ENCODE measurements around the gene MEGF11. TPM values are rescaled to one million over a fixed set of nuclear protein-coding genes. Genes with fewer than 3 reads are reported as not detected.

Gene MEGF11
- total RNA-seq, 1 experiment from 2014 or later, result not detected

GRCh38 chr15:65929573-65929972, 324.0 kb downstream of the MEGF11 start:
- no peak for TF ChIP-seq EZH2 (IDR thresholded peaks at IDR 0.05; ENCODE audit: low read depth)
- TF ChIP-seq CTCF (conservative IDR thresholded peaks at IDR 0.05), result no peak
- ChIA-PET POLR2A (ENCODE audit: unreplicated experiment) (interaction anchor here (0.6 to 0.7 kb wide), 2 partner anchors 59 to 64 kb away, joined by 3 to 4 read pairs; no protein-coding TSS in a partner anchor), CTCF (interaction anchor here (0.5 kb wide), 1 partner anchor 67 kb away, joined by 4 read pairs; no protein-coding TSS in a partner anchor)
- H4K20me1 ChIP-seq (ENCODE audit: insufficient read depth), result no peaks in the 10 kb centered on the region
- no peaks in the 10 kb centered on the region for H3K27me3 ChIP-seq (ENCODE audit: insufficient read depth, low read depth)
- no peak overlapping the region for H2AFZ ChIP-seq
- no peak overlapping the region for H3K4me3 ChIP-seq
- no peak for DNase-seq
- no peaks in the 10 kb centered on the region for H3K4me1 ChIP-seq (replicated peaks; ENCODE audit: insufficient read depth)
- H3K27ac ChIP-seq, result no peak overlapping the region
- no peaks in the 10 kb centered on the region for H3F3A ChIP-seq (ENCODE audit: insufficient read depth, low read depth)
- H3K9me3 ChIP-seq (ENCODE audit: insufficient read depth, low read depth), result no peaks in the 10 kb centered on the region
- no peaks in the 10 kb centered on the region for H3K79me2 ChIP-seq (ENCODE audit: low read depth)
- intact Hi-C loops (cut with micrococcal nuclease; ENCODE audit: unreplicated experiment), result no loop called here
- BruUV-seq (replicated peaks), result no TSS peak
- H3K9me2 ChIP-seq (ENCODE audit: insufficient read depth), result no peaks in the 10 kb centered on the region
- H3K36me3 ChIP-seq (ENCODE audit: low read depth), result no peaks in the 10 kb centered on the region
- H3K4me2 ChIP-seq, result no peak overlapping the region

GRCh38 chr15:65927545-65927944, 326.0 kb downstream of the MEGF11 start:
- TF ChIP-seq EZH2 (IDR thresholded peaks at IDR 0.05; ENCODE audit: low read depth) (no peak), CTCF (conservative IDR thresholded peaks at IDR 0.05) (0 out of 2 replicates have a peak, but pooled peaks have one; percentile 39)
- Histone ChIP-seq H3K9me3 (ENCODE audit: insufficient read depth, low read depth) (no peaks in the 10 kb centered on the region), H4K20me1 (ENCODE audit: insufficient read depth) (no peaks in the 10 kb centered on the region), H3K4me3 (no peak overlapping the region), H3K9me2 (ENCODE audit: insufficient read depth) (no peaks in the 10 kb centered on the region), H3K4me2 (no peak overlapping the region), H3F3A (ENCODE audit: insufficient read depth, low read depth) (no peaks in the 10 kb centered on the region), H3K27ac (no peak overlapping the region), H3K27me3 (ENCODE audit: insufficient read depth, low read depth) (no peaks in the 10 kb centered on the region), H3K36me3 (ENCODE audit: low read depth) (no peaks in the 10 kb centered on the region), H3K4me1 (replicated peaks; ENCODE audit: insufficient read depth) (no peaks in the 10 kb centered on the region), H2AFZ (no peak overlapping the region), H3K79me2 (ENCODE audit: low read depth) (no peaks in the 10 kb centered on the region)
- ChIA-PET POLR2A (ENCODE audit: unreplicated experiment) (no interaction called here), CTCF (no interaction called here)
- no TSS peak for BruUV-seq (replicated peaks)
- no peak for DNase-seq
- intact Hi-C loops (cut with micrococcal nuclease; ENCODE audit: unreplicated experiment), result no loop called here

- no peak overlapping the region for H3K4me3 ChIP-seq
- no peak overlapping the region for H2AFZ ChIP-seq
- no peaks in the 10 kb centered on the region for H3F3A ChIP-seq (ENCODE audit: insufficient read depth, low read depth)
- intact Hi-C loops (cut with micrococcal nuclease; ENCODE audit: unreplicated experiment), result no loop called here
- no peaks in the 10 kb centered on the region for H3K79me2 ChIP-seq (ENCODE audit: low read depth)
- no peaks in the 10 kb centered on the region for H3K9me2 ChIP-seq (ENCODE audit: insufficient read depth)
- ChIA-PET CTCF (no interaction called here), POLR2A (ENCODE audit: unreplicated experiment) (no interaction called here)
- DNase-seq, result no peak
- H3K27ac ChIP-seq, result no peak overlapping the region
- no peak for TF ChIP-seq CTCF (conservative IDR thresholded peaks at IDR 0.05)
- no peak for TF ChIP-seq EZH2 (IDR thresholded peaks at IDR 0.05; ENCODE audit: low read depth)
- H3K9me3 ChIP-seq (ENCODE audit: insufficient read depth, low read depth), result no peaks in the 10 kb centered on the region
- no peaks in the 10 kb centered on the region for H3K4me1 ChIP-seq (replicated peaks; ENCODE audit: insufficient read depth)
- no peak overlapping the region for H3K4me2 ChIP-seq
- BruUV-seq (replicated peaks), result no TSS peak
- H3K27me3 ChIP-seq (ENCODE audit: insufficient read depth, low read depth), result no peaks in the 10 kb centered on the region
- H3K36me3 ChIP-seq (ENCODE audit: low read depth), result no peaks in the 10 kb centered on the region
- H4K20me1 ChIP-seq (ENCODE audit: insufficient read depth), result no peaks in the 10 kb centered on the region
Observed at GRCh38 chr15:65926899-65927298, 326.7 kb downstream of the MEGF11 start.
